Measurements from ENCODE around the gene IL11.

Gene IL11

DNA sequence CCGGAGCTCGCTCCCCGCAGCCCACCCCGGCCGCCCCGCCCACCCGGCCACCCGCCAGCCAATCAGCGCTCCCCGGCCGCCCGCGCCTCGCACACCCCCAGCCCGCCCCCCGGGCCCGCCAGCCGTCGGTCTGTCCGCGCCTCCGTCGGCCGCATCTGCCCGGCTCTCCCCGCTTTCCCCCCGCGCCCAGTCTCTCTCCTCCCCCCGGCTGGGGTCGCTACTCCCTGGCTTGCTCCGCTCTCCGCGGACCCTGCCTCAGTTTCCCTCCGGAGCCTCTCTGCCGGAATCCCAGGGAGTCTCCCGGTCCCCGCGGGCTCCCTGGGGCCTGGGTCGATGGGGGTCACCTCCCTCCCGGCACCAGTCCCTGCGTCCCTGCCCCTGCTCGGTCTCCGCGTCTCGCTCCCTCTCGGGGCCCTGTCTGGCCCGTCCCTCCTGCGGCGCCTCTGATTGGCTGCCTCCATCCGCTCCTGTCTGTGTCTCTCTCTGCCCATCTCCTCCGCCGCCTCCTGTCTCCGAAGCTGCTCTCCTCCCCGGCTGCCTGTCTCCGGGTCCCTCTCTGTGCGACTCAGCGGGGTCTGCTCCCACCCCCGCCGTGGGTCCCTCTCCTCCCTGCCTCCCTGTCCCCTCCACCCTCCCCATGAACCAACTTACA lies 484 bp downstream of the IL11 start:
- no peak for DNase-seq

GRCh38 chr19:55368701-55369563 lies 1.3 kb downstream of the IL11 start:
- no peak for DNase-seq

GRCh38 chr19:55368106-55368505 lies 2.2 kb downstream of the IL11 start:
- no peak for DNase-seq

- no peak for DNase-seq
Observed at GRCh38 chr19:55366790-55367189, 3.5 kb downstream of the IL11 start.

- no peak for DNase-seq
Observed at GRCh38 chr19:55365964-55366363, 4.3 kb downstream of the IL11 start.

DNA sequence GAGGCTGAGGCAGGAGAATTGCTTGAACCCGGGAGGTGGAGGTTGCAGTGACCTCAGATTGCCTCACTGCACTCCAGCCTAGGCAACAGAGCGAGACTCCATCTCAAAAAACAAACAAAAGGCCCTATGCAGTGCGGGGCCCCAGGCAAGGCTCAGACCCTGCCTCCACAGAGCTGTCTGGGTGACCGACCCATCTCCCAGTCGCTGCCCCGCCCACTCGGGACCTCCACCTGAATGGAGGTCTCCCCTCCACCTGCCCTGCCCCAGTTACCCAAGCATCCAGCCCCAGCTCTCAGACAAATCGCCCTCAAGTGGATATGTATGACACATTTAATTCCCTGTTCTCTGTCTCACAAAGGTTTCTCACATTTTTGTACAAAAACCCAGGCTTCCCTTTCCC lies 5.0 kb downstream of the IL11 start:
- DNase-seq = no peak

DNA sequence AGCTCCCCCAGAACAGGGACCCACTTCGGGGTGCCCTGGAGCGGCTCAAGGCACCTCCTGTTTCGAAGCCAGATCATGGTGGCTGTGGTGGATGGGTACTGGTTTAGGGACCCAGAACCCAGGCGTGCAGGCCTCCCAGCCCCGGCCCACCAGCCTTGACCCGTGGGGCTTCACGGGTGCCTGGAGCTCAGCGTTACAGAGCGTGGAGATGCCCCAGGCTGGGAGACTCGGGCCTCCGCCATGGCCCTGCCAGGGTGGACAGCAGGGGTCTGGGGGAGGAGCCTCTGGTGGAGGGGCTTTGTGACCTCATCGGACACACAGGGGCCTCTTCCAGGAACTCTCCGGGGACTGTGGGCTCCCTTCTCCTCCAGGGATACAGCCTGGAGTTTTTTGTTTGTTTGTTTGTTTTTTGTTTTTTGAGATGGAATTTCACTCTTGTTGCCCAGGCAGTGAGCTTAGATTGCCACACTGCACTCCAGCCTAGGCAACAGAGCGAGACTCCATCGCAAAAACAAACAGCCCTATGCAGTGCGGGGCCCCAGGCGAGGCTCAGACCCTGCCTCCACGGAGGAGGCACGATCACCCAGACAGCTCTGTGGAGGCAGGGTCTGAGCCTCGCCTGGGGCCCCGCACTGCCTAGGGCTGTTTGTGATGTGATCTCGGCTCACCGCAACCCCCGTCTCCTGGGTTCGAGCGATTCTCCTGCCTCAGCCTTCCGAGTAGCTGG lies 7.1 kb downstream of the IL11 start, which contains the start of gene GARIN5B:
TSS of gene GARIN5B (minus strand) at position 271 of the 727 bp plus-strand sequence. CDS start at position 77, 194 bp downstream.
- DNase-seq = no peak

GRCh38 chr19:55362174-55362989 lies 7.9 kb downstream of the IL11 start:
- no peak for DNase-seq

DNA sequence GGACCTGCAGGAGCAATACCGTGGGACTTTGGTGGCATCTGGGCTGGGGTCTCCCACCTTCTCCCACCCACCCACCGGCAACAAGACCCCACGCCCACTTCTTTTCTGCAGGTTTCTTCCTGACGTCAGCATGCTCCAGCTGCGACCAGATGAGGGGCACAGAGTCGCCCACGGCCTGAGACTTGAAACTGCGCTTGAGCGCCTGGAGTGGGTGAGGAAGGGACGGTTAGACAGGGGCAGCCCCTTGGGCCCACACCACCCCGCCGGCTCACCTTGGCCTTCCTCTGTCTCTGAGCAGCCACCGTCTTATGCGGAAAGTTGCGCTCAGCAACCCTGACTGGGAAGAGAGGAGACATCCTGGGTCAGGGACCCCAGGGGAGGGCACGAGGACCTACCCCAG lies 9.4 kb downstream of the IL11 start:
- no peak for DNase-seq

- no peak for DNase-seq
Observed at GRCh38 chr19:55358943-55359908, 11.0 kb downstream of the IL11 start.

DNA sequence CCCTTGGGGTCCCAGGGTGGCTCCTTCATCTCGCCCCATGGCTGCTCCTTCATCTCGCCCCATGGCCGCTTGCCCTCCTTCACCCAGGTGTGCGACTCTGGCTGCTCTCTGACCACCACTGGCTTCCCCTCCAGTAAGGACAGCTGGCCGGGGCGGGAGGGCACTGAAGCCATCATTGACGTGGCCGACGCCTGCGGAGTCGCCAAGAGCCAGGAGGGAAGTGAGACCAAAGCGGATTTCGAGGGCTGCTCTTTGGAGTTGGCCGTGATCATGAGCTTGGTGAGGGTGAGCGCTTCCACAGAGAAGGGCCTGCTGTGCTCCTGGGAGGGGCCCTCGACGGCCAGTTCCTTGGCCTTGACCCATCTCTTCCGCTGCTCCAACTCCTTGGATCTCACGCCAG lies 11.8 kb downstream of the IL11 start:
- no peak for DNase-seq

DNA sequence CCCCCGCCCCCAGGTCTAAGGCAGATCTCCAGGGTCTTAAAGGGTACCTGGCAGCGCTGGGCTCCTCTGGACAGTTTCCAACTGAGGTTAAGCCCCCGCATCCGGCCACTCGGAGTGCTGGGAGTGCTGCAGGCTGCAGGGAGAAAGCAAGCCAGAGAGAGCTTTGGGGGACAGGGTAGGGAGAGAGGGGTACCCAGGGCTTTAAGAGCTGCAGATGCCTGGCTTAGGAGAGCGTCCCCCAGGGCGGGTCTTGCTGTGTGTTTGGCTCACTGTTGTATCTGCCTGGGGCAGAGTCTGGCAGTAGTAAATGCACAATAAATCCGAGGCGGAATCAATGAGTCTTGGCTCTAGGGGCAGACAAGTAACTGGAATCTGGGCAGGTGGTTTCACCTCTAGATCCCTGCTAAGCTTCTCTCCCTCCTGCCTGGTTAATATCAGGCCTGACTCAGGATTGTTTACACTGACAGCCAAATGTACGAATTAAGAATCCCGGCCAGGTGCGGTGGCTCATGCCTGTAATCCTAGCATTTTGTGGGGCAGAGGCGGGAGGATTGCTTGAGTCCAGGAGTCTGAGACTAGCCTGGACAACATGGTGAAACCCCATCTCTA lies 14.9 kb downstream of the IL11 start:
- DNase-seq = no peak

- DNase-seq = no peak
Observed at GRCh38 chr19:55354698-55355212, 15.5 kb downstream of the IL11 start, which contains the start of gene COX6B2. Gene COX6B2, minus strand, starts transcription at chr19:55354719. Its CDS starts 198 bp downstream, at chr19:55354521.

DNA sequence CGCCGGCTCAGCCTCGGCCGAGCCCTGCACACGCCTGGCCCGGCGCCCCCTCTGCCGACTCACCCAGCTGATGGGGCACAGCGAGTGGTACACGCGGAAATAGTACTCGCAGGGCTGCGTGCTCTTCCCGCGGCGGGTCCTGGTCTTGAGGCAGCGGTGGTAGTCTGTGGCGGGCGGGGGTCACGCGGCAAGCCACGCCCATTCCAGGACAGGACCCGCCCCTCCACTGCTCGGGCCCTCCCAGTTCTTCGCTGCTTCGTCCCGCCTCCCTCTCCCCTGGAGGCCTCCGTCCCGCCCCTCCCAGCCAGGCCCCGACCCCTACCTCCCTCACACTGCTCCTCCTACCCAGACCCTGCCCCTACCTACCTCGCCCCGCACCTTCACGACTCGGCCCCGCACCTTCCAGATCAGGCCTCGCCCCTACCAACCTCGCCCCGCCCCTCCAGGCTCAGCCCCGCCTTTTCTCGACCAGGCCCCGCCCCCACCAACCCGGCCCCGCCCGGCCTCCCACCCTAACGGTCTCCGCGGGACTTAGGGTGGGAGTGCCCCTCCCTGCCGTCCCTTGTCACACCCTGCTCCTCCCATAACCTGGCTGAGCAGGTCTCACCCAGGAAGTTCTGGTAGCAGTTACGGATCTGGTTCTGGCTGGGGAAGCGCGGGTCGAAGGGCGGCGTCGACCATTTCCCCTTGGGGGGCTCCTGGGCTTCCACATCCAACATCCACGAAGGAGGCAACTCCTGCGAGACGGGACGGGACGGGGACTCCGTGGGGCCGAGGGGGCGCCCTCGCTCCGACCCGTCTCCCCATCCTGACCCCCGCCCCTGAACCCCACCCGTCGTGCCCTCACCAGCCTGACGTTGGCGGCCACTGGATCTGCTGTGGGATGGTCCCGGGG lies 16.2 kb downstream of the IL11 start:
- DNase-seq = no peak

GRCh38 chr19:55353356-55353802 lies 16.9 kb downstream of the IL11 start:
- no peak for DNase-seq

DNA sequence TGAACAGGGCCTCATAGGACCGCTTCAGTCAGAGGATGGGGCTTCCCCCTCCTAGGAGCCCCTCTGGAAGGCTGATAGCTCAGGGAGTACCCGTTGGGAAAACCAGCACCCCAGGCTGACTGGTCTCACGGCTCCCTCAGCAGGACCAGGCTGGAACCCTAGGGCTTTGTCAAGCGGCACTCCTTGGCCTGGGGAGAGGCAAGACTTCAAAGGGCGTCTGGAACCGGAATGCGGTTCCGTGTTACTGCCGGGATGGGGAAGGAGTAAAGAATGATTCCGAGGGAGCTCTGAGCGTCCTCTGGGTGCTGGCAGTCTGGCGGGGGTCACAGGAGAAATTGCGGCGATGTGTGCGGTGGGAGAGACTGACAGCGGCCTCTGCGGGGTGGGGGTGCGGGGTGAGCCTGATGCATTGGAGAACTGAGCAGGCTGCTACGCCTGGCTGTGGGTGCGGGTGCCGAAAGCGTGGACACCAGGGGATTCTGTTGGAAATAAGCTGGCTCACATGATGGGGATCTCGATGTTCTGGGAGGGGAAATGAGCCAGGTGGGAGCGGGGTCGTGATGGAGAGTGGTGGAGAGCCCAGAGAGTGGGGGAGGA lies 17.6 kb downstream of the IL11 start:
- no peak for DNase-seq

DNA sequence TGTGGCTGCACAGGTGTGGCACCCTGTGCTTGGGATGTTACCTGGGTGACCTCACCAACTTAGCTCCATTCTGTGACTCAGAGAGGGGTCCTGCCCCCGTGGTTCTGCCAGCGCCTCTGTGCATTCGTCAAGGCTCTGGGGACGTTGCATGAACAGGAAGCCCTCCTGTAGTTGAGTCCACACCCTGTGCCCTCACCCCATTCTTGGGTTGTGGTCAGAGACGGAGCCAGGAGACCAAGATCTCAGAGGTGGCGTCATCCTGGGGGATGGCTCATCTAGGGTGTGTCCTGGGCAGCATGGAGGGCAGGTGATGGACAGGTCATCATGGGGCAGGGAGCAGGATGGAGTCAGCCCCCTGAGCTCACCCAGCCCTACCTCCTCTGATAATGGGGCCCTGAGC lies 18.2 kb downstream of the IL11 start:
- DNase-seq = no peak

DNA sequence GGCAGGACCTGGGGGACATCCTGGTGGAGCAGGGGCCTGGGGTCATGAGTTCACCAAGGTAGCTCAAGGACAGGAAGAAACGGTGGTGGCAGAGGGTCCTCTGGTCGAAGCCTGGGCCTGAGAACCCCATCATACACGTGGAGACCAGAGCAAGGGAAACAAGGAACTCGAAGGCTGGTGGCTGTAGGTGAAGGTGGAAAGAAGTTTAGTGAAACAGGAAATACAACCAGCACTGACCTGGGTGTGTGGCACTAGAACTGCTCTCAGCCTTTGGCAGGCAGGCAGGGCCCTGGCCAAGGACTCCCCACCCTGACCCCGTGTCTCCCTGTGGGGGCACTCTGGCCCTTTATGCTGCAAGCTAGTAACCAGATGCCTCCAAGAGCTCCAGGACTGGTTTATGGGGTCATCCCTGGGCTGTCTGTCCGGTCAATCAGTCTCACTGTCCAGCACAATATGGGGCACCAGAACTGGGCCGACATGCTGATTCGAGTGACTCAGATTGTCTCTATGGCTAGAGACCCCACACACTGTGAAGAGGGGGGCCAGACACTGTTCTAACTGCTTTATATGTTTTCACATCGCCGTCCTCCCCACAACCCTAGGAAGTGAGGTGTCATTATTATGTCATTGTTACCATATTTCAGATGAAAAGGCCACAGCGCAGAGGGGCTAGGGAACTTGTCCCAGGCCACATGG lies 19.5 kb downstream of the IL11 start:
- DNase-seq = no peak
